Dermis microvascular lymphatic vessel endothelial cell (primary cell): Measurements from ENCODE around the gene CYP4B1. TPM values are rescaled to one million over a fixed set of nuclear protein-coding genes. Genes with fewer than 3 reads are reported as not detected.

ENCODE experiments used
- DNase-seq, 2 donors: peaks; one replicate each; pipeline versions ENCODE4 v3.0.0 to v3.0.0-alpha.2; 2010; ENCODE audit warnings: low read depth in 2 of 2
- total RNA-seq: library from RNA; depleted of rRNA; stranded (reverse); fragments of >200 nt; gene quantifications from 2 replicates; pipeline ENCODE4 v1.2.1, GENCODE V29; 2014

CYP4B1 gene
- total RNA-seq, 1 donor from 2014 or later: not detected

DNA sequence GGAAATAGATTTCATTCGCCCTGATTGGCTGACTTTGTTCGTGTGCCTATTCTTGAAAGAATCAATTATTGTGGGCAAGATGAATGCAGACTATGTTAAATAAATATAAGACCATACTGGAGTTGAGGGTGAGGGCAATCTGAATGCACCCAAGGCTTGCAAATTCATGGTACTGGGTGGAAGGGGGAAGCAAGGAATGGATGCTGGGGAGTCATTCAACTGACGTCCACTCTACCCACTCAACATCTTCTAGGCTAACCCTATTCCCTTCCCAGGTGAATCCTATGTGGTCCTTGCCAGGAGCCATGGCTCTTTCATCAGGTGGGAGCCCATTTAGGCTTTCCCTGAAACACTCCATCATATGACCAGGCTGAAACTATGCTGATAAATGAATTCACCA is 5.7 kb upstream of the CYP4B1 start:
- no peak for DNase-seq

DNA sequence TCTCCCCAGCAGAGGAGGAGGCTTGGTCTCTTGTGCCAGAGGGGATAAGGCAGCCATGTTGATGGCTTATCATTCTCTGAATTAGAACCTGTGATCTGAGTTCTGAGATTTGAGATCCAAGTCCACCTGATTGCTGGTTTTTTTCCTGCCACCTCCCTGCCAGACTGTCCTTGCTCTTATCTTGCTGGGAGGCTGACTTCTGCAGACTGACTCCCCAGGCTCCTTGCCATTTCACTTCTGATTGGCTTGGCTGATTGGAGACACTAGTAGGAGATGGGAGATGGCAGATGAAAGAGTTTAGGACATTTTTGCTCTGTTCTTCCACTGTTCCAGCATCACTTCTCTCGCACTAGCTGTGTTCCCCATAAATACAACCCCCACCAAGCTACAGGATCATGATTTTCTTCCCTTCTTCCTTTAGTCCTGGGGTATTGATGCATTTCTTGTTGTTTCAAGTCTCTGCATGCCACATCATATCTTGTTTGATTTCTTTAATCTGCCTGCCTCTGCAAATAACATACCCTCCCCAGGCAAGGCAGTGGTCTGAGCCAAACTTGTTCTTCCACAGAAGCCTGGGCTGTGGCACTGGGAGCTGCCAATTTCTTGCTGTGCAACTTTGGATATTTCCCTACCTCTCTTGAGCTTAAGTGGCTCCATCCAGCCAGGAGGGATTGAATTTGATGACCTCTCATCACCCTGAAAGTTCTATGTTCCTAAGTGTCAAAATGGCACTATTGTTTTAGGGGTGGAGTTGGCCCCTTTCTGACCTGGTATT is 963 bp upstream of the CYP4B1 start:
- no peak for DNase-seq

DNA sequence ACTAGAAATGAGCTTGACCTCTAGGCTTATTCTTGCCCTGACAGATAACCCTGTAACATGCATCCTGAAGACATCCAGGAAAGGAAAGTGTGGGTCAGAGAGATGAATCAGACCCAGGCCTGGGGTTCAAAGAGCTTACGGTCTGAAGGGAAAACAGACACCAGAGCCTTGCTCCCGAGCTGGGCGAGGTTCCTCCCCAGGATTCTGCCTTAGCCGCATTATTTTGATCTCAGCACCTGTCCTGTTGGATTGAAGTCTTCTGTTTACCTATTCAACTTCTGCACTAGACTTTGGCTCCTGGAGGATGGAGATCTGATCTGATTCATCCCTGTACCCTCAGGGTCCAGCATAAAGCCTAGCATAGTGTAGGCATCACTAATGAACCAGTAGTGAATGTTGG is 1.9 kb downstream of the CYP4B1 start:
- no peak for DNase-seq

DNA sequence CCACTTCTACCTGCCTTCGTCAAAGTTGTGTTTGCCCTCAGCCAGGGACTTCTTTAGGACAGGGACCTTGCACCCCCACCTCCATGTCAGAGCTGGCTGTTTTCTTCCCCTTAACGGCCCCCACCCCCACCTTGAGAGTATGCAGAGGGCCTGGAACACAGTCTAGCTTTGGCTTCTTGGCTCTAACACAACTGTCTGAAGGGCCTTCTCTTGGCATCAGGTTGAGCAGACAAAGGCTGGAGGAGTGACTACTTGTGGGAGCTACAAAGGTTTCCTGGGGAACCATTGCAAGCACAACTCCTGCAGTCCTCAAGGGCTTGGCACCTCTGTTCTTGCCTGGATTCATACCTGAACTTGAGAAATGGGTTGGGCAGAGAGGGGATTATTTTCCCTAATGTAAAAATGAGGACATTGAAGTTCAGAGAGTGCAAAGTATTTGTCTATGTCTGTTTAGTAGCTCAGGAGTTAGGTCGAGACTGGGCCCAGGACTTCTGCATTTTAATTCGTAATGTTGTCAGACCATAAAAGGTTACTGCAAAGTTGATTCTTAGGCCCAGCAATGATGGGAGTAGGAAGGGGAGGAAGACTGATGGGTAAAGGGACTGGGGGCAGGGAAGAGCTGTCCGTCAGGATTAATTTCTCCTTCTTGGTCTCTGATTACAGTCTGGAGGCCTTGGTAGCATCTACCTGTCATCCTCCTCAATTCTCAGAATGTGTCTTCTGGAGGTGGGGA is 2.6 kb downstream of the CYP4B1 start:
- DNase-seq: no peak

DNA sequence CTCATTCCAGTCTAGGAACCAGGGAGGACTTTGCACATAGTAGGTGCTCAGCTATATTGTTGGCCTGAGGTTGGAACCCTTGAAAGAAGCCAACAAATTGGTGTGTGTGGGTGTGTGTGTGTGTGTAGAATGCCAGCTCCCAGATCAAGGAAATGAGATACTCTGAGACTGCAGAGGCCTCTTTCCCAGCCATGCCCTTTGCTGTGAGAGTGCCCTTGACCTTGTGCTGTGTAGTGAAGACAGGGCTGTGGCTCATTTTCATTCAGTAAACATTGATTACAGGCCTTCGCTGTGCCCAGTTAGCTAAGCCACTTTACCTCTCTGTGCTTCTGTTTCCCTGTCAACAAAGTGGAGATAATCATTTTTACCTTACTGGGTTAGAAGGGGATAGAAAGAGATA is 3.2 kb downstream of the CYP4B1 start:
- no peak for DNase-seq

DNA sequence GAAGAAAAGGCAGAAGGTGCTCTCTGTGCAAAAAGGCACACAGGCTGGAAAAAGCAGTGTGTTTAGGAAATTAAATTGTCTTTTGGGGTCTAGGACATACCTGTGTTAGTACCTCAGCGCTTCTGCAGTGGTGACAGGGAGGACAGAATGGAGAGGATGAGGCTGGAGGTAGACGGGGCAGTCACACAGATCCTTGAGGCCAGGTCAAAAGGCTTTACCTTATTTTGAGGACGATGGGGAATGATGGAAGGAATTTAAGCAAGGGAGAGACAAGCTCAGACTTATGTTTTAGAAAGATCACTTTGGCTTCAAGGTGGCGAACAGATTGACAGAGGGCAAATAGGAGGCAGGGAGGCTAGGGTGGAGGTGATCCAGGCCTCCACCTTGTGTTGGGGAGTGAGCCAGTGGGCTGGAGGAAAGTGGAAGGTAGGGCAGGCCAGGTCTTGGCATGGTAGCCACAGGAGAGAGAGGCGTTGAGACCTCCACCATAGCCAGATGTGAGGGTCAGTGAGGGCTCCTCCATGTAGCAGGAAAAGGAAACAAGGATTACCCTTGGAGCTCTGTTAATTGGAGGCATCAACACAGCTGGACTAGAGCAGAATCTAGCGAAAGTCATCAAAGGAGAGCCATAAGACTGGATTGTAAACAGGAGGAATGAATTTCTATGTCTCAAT is 4.2 kb downstream of the CYP4B1 start:
- no peak for DNase-seq

DNA sequence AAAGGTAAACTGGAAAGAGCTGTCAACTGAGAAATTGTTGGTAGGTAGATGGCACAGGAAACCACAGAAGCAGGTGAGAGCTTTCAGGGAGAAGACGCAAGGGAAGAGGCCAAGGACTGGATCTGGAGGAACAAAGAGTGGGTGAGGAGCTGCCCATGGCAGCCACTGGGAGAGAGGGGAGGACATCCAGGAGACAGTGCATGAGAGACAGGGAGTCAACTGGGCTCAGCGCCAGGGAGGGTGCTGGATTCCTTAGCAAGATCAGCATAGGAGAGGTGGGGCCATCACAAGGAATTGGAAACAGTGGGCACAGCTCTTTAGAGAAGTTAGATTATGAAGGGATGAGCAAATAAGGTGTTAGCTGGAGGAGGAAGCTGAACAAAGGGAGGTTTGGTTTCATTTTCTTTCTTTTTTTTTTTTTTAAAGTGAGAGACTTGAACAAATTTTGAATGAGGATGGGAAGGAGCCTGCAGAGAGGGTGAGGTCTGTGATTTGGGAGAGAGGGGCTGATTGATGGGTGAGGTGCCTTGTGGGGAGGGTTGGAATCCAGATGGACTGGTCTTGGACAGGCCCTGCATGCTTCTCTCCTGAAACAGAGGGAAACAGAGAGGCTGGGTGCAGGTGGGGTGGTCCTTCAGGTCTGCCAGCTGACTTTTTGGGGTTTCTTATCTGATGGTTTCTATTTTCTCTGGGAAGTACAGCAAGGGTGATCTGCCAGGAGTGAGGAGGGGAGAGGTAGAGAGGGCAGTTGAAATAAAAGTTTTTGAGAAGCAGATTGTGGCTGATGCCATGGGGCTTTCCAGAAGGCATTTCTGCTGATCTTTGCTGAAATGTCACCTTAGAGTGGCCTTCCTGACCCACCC is 5.4 kb downstream of the CYP4B1 start:
- no peak for DNase-seq

DNA sequence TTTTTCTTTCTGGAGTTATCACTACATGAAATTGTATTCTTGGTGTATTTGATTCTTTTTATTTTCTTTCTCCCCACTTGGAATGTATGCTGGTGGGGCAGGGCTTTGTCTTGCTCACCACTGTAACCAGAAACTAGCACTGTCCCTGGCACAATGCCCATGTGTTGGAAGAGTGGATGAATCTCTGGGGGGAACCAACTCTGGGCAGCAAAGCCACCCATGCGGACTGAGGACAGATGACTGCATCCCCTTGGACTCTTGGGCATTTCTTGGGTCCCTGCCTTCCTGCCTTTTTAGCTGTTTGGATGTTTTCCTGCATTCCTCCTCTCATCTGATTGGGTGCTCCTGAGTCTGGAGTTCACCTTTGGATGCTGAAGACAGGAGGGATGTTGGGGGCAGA is 6.1 kb downstream of the CYP4B1 start:
- no peak for DNase-seq

DNA sequence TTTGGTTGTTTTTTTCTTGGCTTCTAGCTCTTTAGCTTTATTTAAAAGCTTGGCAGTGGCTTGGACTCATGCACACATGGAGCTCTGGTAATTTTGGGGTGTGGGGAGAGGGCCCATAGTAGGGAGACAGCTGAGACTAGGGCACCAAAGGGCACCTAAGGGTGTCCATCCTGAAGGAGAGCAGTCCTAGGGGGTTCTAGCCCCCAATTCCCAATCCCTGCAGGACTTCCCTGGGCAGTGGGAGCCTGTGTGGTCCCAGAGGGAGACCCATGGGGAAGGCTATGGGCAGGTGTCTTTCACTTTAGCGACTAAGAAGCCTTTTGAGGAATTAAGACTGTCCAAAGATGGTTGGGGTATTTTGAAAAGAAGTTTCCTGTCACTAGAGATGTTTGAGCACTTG is 6.9 kb downstream of the CYP4B1 start:
- DNase-seq: no peak

DNA sequence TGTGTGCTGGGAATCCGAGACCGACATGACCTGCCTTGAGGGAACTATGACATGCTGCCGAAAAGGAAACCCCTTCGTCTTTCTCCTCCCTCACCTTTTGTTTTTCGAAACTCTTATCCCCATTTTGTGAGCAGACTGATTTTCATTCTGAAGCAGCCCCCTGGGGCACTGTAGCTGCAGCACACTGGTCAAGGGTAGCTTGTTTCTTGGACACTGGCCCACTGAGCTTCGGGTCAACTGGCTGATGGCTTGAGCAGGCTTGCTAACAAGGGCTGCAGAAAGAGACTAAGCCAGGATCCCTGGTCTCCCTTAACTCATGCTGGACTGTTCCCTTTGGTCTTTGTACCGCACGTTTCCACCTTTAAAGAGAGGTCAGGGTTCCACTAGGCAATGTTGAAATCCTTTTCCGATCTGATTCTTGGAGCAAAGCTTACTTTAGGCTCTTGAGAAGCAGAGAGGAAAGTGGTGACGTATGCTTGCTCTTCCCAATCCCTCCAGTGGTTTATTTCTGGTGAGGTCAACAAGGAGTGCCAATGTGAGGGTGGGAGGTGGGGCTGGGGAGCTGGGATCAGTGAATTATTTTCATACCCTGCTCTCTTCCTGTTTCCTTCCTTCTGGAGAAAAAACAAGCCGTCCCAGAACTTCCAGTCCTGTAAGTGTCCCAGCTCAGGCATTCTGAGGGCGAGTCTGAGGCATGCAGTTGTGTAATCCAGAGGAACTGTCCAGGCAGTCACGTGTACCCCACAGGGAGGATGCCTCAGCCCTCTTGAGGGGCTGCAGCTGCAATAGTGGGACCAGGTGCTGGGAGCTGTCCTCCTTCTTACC is 7.6 kb downstream of the CYP4B1 start:
- peak in 1 of 2 donors; percentile 13 for DNase-seq

DNA sequence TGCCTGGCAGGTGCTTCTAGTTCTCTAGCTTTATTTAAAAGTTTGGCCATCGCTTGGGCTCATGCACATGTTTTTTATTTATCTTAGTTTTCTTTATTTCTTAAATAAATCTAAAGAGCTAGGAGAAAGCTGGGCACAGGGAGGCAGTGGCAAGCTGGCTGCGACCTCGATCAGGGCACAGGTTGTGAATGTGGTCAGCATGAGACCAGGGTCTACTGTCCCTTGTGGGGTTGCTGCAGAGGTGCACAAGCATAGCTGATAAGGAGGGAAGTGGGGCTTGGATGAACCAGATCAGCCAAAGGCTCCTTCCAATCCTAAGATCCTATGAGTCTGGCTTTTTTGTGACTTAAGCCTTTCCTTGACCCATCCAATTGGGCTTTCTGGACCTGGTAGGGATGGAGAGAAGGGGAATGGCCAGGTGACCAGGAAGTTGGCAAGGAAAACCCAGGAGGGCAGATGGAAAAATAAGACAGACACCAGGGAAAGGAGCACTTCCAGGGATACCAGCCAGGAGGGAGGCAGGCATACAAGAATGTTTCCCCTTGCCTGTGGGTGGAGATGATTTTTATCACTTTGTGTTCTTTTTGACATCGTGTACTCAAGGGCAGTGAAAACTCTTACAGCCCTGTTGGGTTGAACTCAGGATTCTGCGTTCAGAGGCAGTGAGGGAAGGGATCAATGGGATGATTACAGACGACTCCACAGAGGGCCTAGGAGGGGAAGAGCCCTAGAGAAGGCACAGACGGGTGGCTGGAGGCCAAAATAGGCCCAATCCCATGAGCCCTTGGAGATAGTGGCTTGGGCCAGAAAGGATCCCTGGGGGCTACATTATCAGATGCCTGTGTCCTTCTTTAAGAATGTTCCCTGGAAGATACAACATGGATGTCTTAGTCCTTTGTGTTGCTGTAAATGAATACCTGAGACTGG is 8.5 kb downstream of the CYP4B1 start:
- DNase-seq: no peak

DNA sequence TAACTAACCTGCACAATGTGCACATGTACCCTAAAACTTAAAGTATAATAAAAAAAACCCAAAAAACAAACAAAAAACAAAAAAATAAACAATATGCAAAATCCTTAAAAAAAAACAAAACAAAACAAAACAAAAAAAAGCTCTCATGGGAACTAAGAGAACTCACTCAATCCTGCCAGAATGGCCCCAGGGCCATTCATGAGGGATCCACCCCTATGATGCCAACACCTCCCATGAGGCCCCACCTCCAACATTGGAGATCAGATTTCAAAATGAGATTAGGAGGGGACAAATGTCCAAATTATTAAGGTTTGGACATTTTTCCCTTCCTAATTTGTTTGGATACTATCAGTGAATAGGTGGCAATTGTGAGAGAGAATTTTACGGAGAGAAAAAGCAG is 10.2 kb downstream of the CYP4B1 start:
- no peak for DNase-seq

DNA sequence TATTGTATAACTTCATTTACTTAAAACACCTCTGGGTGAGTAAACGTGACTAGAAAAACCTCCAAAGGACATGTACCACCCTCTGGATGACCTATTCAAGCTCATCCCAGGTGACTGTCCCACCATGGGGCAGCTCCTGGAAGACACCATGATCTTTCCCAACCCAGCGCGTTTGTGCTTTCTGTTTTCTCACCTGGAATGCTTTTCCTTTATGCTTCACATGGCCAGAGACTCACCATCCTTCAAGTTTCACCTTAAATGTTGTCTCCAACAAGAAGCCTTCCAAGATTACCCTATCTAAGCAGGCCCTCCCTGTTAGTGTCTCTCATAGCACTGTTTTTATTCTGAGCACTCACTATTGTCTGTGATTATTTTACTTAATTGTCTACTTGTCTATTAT is 11.1 kb downstream of the CYP4B1 start:
- no peak for DNase-seq

DNA sequence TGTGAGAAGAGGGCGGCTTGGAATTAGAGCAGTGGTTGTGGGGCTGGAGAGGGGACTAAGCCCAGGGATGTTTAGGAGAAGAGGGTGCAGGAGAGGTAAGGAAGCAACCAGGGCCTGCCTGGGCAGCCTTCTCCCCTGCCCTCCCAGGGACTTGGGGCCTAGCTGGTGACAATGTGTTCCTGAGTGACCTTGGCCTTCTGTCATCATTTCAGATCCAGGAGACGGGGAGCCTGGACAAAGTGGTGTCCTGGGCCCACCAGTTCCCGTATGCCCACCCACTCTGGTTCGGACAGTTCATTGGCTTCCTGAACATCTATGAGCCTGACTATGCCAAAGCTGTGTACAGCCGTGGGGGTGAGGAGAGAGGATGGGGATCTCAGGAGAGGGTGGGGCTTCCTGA is 11.8 kb downstream of the CYP4B1 start:
- no peak for DNase-seq

DNA sequence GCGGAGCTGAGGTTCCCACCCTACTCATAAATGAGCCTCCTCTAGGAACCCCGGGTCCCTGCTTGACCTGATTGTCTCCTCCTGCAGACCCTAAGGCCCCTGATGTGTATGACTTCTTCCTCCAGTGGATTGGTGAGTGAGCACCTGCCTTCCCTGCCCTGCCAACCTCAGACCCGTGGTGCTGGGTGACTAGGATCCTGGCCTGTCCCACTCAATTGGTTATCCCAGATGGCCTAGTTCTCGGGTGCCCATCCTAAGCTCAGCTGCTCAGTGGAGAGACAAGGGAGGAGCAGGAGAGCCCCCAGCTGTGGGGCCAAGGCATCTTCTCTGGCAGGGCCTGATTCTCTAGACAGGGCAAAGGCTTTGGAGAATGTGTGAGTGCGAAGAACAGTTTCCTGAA is 12.2 kb downstream of the CYP4B1 start:
- no peak for DNase-seq

DNA sequence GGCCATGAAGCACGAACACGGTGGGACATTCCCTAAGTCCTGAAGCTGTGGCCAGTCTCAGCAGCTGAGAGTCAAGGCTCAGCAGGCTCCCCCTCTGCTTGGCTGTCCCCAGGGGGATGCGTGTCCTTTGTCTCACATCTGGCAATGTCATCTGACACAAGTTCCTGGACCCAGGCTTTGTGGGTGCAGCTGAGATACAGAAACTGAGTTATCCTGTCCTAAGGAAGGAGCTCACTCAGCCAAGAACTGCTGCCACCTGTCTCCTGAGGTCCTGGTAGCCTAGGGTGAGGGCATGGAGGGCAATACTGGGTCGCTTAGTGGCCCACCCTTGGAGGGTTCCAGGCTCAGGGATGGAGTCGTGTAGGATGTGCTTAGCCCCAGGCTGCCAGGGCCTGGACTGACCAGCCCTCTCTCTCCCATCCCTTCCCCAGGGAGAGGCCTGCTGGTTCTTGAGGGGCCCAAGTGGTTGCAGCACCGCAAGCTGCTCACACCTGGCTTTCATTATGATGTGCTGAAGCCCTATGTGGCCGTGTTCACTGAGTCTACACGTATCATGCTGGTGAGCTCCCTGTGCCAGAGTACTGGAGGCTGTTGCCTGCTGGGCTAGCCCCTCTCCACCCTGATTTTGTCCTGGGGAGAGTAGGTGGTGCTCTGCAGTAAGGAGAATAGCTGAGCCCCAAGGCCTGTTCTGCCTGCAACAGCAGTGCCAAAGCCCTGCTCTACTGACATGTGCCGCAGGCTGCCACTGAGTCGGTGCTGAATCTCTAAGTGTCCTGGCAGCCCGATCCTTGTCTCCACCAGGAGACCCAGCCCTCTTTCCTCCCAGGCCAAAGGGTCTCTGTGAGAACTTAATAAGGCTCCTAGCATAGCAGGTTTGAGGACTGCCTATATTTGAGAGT is 13.5 kb downstream of the CYP4B1 start:
- no peak for DNase-seq

DNA sequence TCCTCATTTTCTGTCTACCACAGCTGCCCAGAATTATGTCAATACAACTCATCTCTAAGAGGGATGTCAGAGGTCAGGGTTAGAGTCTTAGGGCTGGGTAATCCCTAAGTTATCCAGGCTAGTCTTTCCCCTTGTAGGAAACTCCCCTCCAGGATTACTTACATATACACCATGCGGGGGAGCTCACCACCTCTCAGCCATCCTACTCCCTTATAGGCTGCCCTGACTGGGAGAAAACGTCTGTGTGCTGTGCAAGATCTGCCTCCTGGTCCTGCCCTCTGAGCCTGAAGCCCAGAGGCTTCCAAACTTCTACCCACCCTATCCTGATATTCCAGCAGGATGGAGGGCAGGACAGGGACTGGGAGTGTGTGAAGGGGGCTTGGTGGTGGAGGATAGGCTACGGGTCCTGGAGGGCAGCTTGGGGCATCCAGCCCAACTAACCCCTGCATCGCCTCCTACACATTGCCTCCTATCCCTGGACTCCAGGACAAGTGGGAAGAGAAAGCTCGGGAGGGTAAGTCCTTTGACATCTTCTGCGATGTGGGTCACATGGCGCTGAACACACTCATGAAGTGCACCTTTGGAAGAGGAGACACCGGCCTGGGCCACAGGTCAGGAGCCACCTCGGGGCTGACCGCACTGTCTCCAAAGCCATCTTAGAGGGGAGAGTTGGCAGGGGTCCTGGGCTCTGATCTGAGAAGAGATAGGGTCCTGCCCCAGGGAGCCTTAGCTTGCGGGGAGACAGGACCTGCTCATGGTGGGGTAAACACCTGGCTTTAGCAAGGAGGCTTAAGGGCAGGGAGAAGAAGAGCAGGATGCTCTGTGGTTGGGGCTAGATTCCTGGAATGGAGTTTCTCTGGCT is 14.4 kb downstream of the CYP4B1 start:
- no peak for DNase-seq
